Neural cell (in vitro differentiated cells): ENCODE data around the gene MXRA7.

Experiments
- EP300 ChIP-seq: fragments of 450-650 bp; conservative IDR thresholded peaks from 2 replicates; pipeline ENCODE4 v1.6.1; 2014; ENCODE audit warnings: antibody characterized with exemption, mild to moderate bottlenecking, moderate library complexity; ENCODE audit not compliant: poor library complexity, severe bottlenecking
- EZH2 ChIP-seq: fragments of 200-600, 300-800 bp; shearing (Covaris generic), sonication (generic); IDR thresholded peaks from 2 replicates; pipeline ENCODE4 v1.6.1; 2014; ENCODE audit warnings: antibody characterized with exemption, low read length, borderline replicate concordance, mild to moderate bottlenecking; ENCODE audit not compliant: insufficient read depth, poor library complexity, severe bottlenecking
- POLR2AphosphoS5 ChIP-seq: IDR thresholded peaks from 2 replicates; pipeline ENCODE4 v1.6.1; 2012
- TAF1 ChIP-seq: IDR thresholded peaks from 2 replicates; pipeline ENCODE4 v1.6.1; 2012; ENCODE audit warnings: low read depth
- TF ChIP-seq, protein P1 (sequence below): fragments of 450-650 bp; IDR thresholded peaks from 2 replicates; pipeline ENCODE4 v1.5.1; 2014; ENCODE audit warnings: antibody characterized with exemption, mild to moderate bottlenecking, moderate library complexity; ENCODE audit not compliant: poor library complexity, severe bottlenecking
- TF ChIP-seq, protein P2 (sequence below): IDR thresholded peaks from 2 replicates; pipeline ENCODE4 v1.6.1; 2012; ENCODE audit warnings: borderline replicate concordance

DNA sequence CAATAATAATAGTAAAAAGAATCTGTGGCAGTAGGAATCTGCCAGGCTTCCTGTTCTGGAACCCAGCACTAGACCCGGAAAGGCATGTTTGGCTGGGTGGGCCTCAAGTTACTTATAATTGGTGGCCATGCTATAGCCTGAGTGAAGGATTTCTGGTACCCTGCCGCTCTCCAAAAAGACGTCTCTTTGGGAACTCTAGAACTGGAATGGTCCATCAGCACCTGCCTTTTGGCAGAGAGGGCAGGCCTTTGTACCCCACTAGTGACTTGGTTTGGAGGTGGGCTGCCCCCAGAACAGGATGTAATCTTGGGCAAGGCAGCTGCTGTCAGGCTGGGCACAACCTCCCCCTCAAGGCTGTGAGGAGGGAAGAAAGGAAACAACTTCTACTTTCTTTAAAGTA, 37.9 kb downstream of the MXRA7 start:
- TF ChIP-seq EZH2 = no peak
- TF ChIP-seq, protein P1, sequence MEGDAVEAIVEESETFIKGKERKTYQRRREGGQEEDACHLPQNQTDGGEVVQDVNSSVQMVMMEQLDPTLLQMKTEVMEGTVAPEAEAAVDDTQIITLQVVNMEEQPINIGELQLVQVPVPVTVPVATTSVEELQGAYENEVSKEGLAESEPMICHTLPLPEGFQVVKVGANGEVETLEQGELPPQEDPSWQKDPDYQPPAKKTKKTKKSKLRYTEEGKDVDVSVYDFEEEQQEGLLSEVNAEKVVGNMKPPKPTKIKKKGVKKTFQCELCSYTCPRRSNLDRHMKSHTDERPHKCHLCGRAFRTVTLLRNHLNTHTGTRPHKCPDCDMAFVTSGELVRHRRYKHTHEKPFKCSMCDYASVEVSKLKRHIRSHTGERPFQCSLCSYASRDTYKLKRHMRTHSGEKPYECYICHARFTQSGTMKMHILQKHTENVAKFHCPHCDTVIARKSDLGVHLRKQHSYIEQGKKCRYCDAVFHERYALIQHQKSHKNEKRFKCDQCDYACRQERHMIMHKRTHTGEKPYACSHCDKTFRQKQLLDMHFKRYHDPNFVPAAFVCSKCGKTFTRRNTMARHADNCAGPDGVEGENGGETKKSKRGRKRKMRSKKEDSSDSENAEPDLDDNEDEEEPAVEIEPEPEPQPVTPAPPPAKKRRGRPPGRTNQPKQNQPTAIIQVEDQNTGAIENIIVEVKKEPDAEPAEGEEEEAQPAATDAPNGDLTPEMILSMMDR = no peak
- TF ChIP-seq, protein P2, sequence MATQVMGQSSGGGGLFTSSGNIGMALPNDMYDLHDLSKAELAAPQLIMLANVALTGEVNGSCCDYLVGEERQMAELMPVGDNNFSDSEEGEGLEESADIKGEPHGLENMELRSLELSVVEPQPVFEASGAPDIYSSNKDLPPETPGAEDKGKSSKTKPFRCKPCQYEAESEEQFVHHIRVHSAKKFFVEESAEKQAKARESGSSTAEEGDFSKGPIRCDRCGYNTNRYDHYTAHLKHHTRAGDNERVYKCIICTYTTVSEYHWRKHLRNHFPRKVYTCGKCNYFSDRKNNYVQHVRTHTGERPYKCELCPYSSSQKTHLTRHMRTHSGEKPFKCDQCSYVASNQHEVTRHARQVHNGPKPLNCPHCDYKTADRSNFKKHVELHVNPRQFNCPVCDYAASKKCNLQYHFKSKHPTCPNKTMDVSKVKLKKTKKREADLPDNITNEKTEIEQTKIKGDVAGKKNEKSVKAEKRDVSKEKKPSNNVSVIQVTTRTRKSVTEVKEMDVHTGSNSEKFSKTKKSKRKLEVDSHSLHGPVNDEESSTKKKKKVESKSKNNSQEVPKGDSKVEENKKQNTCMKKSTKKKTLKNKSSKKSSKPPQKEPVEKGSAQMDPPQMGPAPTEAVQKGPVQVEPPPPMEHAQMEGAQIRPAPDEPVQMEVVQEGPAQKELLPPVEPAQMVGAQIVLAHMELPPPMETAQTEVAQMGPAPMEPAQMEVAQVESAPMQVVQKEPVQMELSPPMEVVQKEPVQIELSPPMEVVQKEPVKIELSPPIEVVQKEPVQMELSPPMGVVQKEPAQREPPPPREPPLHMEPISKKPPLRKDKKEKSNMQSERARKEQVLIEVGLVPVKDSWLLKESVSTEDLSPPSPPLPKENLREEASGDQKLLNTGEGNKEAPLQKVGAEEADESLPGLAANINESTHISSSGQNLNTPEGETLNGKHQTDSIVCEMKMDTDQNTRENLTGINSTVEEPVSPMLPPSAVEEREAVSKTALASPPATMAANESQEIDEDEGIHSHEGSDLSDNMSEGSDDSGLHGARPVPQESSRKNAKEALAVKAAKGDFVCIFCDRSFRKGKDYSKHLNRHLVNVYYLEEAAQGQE = no peak
- TF ChIP-seq EP300 = no peak
- no peak for TF ChIP-seq TAF1
- no peak for TF ChIP-seq POLR2AphosphoS5
